HG03095 (cell line): ENCODE measurements around the gene FLNB.
"Not testable (repeated sequence)": the region's sequence is repeated elsewhere in the genome, so short reads cannot be mapped to it uniquely, and the experiment has no call there.

ENCODE experiments used
- ATAC-seq: cut with Tn5 transposase; IDR thresholded peaks from one replicate; pipeline ENCODE4 v1.9.1; 2021; ENCODE audit warnings: moderate library complexity; ENCODE audit not compliant: unreplicated experiment

The FLNB gene

DNA sequence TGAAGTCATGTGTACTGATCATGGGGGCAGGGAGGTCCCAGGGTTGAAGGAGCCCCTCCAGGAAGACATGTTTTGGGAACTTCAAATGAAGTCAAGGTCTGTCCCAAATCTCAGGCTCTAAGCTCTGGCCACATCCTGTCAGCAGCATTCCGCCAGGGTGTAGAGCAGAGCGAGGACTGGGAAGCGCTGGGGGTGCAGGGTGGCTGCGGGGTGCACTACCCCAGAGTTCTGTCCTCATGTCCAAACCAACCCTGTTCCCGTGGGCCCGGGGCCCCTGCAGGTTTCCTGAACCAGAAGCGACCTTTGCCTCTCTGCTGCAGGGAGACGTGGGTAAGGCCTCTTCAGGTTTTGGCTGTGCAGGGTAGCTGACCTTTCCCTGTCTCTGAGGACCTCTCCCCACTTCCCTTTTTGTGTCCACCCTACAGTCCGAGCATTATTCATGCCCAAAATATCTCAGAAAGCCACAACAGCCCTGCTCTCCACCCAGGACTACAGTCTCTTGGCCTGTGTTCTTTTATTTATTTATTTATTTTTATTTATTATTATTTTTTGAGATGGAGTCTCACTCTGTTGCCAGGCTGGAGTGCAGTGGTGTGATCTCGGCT lies 26.6 kb upstream of the FLNB start:
- no peak for ATAC-seq

GRCh38 chr3:57982561-57983243 lies 25.5 kb upstream of the FLNB start:
- ATAC-seq, result no peak

GRCh38 chr3:57983734-57984518 lies 24.3 kb upstream of the FLNB start:
- ATAC-seq, result peak; percentile 99

DNA sequence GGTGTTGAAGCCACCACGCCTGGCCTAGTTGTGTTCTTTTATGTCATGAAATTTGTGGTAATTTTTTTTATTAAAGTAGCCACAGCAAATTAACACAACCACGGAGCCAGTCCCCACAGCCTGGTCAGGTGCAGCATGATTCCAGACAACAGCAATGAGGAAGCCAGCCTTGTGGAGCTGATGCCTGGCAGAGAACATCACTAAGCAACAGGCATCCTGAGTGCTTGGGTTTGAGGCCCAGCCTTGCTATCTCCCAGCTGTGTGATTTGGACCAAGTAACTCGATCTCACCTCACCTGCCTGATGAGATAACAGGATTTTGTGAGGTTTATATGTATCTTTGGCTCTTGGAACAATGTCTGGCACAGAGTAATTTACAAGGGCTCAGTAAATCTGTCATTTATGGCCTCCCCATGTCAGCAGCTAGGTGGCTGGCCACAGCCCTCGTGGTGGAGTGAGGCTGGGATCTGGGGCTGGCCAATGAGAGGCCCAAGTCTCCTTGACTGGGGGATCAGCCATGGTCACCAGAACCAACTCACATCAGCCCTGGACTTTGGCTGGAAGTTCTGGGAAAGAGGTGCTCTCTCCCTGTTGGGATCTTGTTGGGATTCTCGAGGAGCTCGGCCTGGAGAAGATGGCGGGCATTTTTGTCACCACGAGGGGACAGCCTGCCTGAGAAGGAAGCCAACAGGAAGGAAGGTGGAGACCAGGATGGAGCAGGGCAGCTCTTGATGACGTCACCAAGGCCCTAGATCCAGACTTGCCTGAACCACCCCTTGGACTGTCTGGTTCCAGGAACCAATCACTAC lies 22.8 kb upstream of the FLNB start:
- ATAC-seq, result no peak

DNA sequence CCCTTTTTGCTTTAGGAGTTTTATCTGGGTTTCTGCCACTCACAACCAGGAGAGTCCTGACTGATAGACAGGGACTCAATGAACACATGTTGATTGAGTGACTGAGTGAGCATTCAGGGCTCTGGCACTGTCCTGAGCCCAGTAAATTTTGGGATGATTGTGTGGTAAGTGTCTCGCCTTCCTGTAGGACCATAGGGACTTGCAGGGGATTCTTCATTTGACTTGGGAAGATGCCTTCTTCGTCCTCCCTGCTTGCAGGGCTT lies 22.3 kb upstream of the FLNB start:
- ATAC-seq, result no peak

DNA sequence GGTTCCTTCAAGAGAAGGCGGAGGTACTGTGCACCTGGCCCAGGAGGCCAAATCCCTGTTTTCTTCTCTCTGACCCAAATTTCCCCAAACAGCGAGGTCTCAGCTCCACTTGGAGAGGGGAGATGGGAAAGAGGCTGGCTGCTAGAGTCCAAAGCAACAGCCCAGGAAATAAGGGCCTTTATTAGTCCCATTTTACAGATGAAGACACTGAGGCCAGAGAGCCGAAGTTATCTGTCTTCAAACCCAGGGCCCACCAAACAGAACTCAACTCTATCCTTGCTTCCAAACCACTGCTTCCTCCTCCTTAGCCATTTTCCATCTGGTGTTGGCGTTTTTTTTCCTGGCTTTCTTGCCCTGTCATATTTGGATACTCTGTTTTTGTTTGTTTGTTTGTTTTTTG lies 22.0 kb upstream of the FLNB start:
- ATAC-seq, result no peak

GRCh38 chr3:57989198-57989597 lies 19.0 kb upstream of the FLNB start:
- not testable (repeated sequence) for ATAC-seq

DNA sequence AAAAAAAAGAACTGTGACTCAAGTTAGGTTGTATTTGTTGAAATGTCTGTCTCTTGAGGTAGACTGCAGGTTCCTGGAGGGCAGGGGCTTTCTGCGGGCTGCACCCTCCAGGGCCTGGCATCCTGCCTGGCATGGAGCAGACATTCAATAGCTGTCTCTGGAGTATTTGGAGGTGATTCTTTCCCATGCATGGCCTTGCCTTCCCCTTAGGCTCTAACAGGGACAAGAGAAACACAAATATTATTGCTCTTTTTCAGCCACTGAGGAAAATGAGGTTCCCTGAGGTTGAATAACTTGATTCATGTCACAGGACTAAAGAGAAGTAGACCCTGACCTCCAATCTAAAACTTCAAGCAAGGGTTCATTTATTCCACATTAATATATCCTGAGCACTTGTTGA lies 18.6 kb upstream of the FLNB start:
- ATAC-seq, result no peak

DNA sequence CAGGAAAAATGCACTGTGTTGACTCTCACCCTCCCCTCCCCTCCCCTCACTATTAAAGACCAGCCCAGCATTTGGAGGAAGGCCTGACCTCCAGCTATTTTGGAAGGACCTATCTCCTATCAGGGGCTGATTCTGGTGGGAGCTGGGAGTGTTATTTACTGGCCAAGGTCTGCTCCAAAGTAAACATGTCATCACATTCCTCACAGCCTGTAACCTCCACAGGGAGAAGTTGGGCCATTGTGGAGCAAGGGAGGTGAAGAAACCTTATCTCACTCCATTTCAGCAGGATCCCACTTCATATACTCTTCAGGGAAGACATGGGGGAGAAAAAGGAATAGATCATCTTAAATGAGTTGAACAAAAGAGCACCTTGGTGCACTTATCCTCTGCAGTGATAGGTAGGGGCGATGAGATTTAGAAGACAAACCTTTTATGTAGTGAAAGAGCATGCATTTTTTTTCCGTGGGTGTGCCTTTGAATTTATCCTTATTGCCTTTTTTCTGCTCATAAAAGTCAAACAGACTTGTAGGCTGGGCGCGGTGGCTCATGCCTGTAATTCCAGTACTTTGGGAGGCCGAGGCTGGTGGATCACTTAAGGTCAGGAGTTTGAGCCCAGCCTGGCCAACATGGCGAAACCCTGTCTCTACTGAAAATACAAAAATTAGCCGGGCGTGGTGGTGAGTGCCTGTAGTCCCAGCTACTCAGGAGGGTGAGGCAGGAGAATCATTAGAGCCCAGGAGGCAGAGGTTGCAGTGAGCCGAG lies 15.6 kb upstream of the FLNB start:
- no peak for ATAC-seq

- no peak for ATAC-seq
These were observed 9.6 kb upstream of the FLNB start for GRCh38 chr3:57998366-57999283.

DNA sequence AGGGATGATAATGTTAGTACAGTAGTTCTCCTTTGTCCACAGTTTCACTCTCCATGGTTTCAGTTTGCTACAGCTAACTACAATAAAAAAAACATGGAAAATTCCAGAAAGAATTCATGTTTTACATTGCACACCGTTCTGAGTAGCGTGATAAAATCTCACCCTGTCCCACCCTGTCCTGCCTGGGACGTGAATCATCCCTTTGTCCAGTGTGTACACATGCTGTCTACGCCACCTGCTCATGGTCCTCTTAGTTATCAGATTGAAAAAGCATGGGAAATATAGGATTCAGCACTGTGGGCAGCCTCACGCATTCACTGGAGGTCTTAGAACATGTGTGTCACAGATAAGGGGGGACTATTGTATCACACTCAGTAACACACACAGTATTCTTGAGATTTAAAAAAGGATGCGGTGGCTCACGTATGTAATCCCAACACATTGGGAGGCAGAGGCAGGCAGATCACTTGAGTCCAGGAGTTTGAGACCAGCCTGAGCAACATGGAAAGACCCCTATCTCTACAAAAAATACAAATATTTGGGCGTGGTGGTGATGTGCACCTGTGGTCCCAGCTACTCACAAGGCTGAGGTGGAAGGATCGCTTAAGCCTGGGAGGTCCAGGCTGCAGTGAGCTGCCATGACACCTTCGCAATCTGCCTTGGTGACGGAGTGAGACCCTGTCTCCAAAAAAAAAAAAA lies 8.7 kb upstream of the FLNB start:
- no peak for ATAC-seq

GRCh38 chr3:58000306-58001085 lies 7.7 kb upstream of the FLNB start:
- ATAC-seq, result no peak

DNA sequence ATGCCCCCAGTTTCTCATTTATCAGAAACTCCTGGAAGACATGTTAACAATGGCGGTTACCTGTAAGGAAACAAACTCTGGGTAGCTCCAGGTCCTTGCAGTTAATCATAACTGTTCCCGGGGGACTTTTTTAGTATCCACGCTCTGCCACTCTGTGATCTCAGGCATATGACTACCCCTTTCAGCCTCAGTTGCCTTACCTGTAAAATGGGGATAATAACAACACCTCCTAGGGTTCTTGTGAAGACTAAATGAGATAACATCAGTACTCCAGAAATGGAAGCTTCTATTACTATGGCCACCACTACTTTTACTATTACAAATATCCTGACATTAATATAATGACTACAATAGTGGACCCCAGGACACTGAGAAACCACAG lies 7.1 kb upstream of the FLNB start:
- ATAC-seq, result no peak

DNA sequence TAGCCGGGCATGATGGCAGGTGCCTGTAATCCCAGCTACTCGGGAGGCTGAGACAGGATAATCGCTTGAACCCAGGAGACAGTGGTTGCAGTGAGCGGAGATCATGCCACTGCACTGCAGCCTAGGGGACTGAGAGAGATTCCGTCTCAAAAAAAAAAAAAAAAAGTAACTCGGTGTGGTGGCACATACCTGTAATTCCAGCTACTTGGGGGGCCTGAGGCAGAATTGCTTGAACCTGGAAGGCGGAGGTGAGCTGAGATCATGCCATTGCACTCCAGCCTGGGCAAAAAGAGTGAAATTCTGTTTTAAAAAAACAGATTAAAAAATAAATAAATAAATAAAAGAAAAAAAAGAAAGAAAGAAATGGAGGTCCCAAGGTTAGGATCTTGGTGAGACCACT lies 6.2 kb upstream of the FLNB start:
- ATAC-seq, result no peak

- ATAC-seq, result no peak
These were observed 5.1 kb upstream of the FLNB start for GRCh38 chr3:58003093-58003492.

DNA sequence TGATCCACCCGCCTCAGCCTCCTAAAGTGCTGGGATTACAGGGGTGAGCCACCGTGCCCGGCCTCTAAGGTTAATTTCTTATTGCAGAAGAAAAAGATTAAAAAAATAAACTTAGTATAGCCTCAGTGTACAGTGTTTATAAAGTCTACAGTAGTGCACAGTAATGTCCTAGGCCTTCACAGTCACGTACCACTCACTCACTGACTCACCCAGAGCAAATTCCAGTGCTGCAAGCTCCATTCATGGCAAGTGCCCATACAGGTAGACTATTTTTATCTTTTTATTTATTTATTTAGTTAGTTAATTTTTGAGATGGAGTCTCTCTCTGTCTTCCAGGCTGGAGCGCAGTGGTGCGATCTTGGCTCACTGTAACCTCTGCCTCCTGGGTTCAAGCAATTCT lies 3.2 kb upstream of the FLNB start:
- no peak for ATAC-seq

DNA sequence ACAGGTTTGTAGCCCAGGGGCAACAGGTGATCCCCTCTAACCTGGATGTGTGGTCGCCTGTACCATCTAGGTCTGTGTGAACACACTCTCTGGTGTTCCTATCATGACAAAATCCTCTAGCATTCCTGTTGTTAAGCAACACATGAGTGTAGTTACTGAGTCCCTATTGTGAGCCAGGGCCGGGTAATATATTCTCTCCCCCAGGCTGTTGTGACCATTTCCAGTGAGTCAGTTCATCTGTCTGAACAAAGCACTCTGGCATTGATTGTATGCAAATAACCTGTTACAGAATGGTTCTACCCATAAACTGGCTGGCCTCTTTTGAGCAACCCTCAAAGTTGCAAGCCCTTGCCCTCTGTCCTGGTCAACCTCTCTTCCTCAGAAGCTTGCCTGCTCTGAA lies 2.6 kb upstream of the FLNB start:
- no peak for ATAC-seq

- ATAC-seq, result no peak
These were observed 1.6 kb upstream of the FLNB start for GRCh38 chr3:58006661-58007060.
